Fibroblast of lung (primary cell): Measurements from ENCODE around the gene USP37. TPM values are rescaled to one million over a fixed set of nuclear protein-coding genes. Genes with fewer than 3 reads are reported as not detected.

ENCODE experiments used
- DNase-seq, 2 donors: peaks; one replicate each; pipeline versions ENCODE4 v3.0.0 to v3.0.0-alpha.2; 2010; ENCODE audit warnings: low read depth in 2 of 2
- H2AFZ ChIP-seq: 2 replicates; pipeline ENCODE4 v1.5.1; 2012; ENCODE audit warnings: low read length, control low read depth, inconsistent platforms
- H3K27ac ChIP-seq: 2 replicates; pipeline ENCODE4 v1.5.1; 2011; ENCODE audit warnings: low read length, control low read depth; ENCODE audit not compliant: insufficient read depth
- H3K27me3 ChIP-seq: 2 replicates; pipeline ENCODE4 v1.5.1; 2011; ENCODE audit warnings: mild to moderate bottlenecking, low read length; ENCODE audit not compliant: control insufficient read depth, insufficient read depth
- H3K36me3 ChIP-seq: 2 replicates; pipeline ENCODE4 v1.5.1; 2011; ENCODE audit warnings: low read length; ENCODE audit not compliant: control insufficient read depth, insufficient read depth
- H3K4me1 ChIP-seq: 2 replicates; pipeline ENCODE4 v1.5.1; 2011; ENCODE audit warnings: low read length; ENCODE audit not compliant: control insufficient read depth, insufficient read depth; ENCODE audit errors: extremely low read depth
- H3K4me2 ChIP-seq: 2 replicates; pipeline ENCODE4 v1.5.1; 2011; ENCODE audit warnings: low read length, control low read depth; ENCODE audit not compliant: insufficient read depth; ENCODE audit errors: extremely low read depth
- H3K4me3 ChIP-seq, 4 experiments: fragments of 200-600 bp in 1 of 4; sonication (generic) in 1 of 4; replicated peaks in 1 of 4; 2 replicates each; pipeline ENCODE4 v1.5.1; 2011 to 2016; ENCODE audit warnings: low read length in 4 of 4, low read depth in 3 of 4, mild to moderate bottlenecking in 3 of 4, control low read depth in 2 of 4, inconsistent platforms in 1 of 4, mixed read lengths in 1 of 4; ENCODE audit not compliant: insufficient read depth in 1 of 4; ENCODE audit errors: control extremely low read depth in 1 of 4
- H3K79me2 ChIP-seq: 2 replicates; pipeline ENCODE4 v1.5.1; 2012; ENCODE audit warnings: mild to moderate bottlenecking, low read length, inconsistent platforms; ENCODE audit not compliant: control insufficient read depth, insufficient read depth
- H3K9ac ChIP-seq: 2 replicates; pipeline ENCODE4 v1.5.1; 2011; ENCODE audit warnings: mild to moderate bottlenecking, low read length, control low read depth; ENCODE audit not compliant: insufficient read depth
- H3K9me3 ChIP-seq: 2 replicates; pipeline ENCODE4 v1.5.1; 2012; ENCODE audit warnings: low read depth, low read length; ENCODE audit not compliant: control insufficient read depth, insufficient read depth
- H4K20me1 ChIP-seq: 2 replicates; pipeline ENCODE4 v1.5.1; 2011; ENCODE audit warnings: low read length; ENCODE audit not compliant: control insufficient read depth, insufficient read depth; ENCODE audit errors: extremely low read depth
- CTCF ChIP-seq, 2 donors: IDR thresholded peaks in 1 of 2; conservative IDR thresholded peaks in 1 of 2; 1 replicate in 1 of 2; 2 replicates in 1 of 2; pipeline ENCODE4 v1.5.1; 2011 to 2012; ENCODE audit warnings: low read length in 2 of 2, control low read depth in 1 of 2, inconsistent platforms in 1 of 2, low read depth in 1 of 2, mild to moderate bottlenecking in 1 of 2
- EZH2 ChIP-seq: IDR thresholded peaks from 2 replicates; pipeline ENCODE4 v1.5.1; 2012; ENCODE audit warnings: low read length, control low read depth, mild to moderate bottlenecking; ENCODE audit errors: missing control alignments
- polyA plus RNA-seq, 2 donors: library from polyadenylated mRNA; depleted of rRNA in 1 of 2; stranded (reverse) in 1 of 2; unstranded in 1 of 2; fragments of >200 nt; gene quantifications; 2 replicates each; pipeline ENCODE4 v1.2.1, GENCODE V29; 2011 to 2012; ENCODE audit warnings: missing spikeins in 1 of 2
- total RNA-seq: library from RNA; depleted of rRNA; stranded (reverse); fragments of >200 nt; gene quantifications from 2 replicates; pipeline ENCODE4 v1.2.1, GENCODE V29; 2014

Gene USP37
- total and polyA plus RNA-seq, 2 donors (not counting 1 experiment from before 2014, with no cell fraction given) = 4.6 to 8.3 TPM

DNA sequence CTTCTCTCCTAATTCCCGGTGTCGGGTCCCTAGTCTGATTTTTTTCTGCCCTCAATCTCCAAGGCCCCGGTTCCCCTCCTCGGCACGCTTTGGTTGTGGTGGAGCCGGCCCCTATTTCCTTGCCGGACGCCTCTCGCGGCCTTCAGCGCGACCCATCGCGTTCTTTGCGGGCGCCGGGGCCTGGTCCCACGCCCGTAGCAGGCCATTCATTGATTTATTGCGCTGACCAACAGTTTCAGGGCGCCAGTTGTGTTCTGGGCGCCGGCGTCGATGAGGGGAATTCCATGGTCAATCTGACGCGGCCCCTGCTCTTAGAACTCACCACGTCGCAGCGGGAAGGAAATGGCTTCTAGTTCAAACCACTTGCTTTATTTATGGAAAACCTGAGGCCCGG lies 884 bp upstream of the USP37 start:
- H3K79me2 ChIP-seq = peaks cover 87% of the 10 kb centered on the region
- H3K4me3 ChIP-seq = peak overlapping the region; percentile 73 to 84 (median 78)
- peak overlapping the region; percentile 94 for H3K9ac ChIP-seq
- H3K27ac ChIP-seq = peak overlapping the region; percentile 96
- peak; percentile 73 to 77 for DNase-seq
- H4K20me1 ChIP-seq = no peaks in the 10 kb centered on the region
- no peaks in the 10 kb centered on the region for H3K36me3 ChIP-seq
- no peaks in the 10 kb centered on the region for H3K27me3 ChIP-seq
- H3K4me1 ChIP-seq = peaks cover 3% of the 10 kb centered on the region
- no peaks in the 10 kb centered on the region for H3K9me3 ChIP-seq
- TF ChIP-seq EZH2 = no peak
- no peak for TF ChIP-seq CTCF (conservative IDR thresholded peaks at IDR 0.05 in 1 of 2, IDR thresholded peaks at IDR 0.05 in 1 of 2; ENCODE audit: low read depth in 1 of 2, low read length in 2 of 2)
- H3K4me2 ChIP-seq = peak overlapping the region; percentile 72
- no peak overlapping the region for H2AFZ ChIP-seq

DNA sequence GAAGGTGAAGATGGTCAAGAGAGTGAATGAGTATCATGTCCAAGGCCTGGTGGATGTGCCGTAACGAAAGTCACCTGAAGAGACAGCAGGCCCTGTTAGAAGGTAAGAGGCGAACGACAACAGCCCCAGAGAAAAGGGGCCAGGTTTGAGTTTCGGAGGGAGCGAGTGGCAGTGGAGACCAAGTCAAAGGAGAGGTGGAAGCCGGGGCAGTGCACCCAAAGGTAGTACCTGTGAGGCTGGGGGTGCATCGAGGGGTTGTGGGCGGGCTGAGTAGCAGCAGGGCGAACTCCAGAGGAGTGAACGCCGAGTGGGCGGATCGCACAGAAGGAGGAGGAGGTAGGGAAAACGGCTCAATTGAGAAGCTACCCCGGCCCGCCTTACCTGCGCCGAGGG lies 358 bp downstream of the USP37 start:
- no peaks in the 10 kb centered on the region for H4K20me1 ChIP-seq
- TF ChIP-seq CTCF (conservative IDR thresholded peaks at IDR 0.05 in 1 of 2, IDR thresholded peaks at IDR 0.05 in 1 of 2; ENCODE audit: low read depth in 1 of 2, low read length in 2 of 2) (no peak), EZH2 (no peak)
- H2AFZ ChIP-seq = peak overlapping the region; percentile 81
- H3K36me3 ChIP-seq = no peaks in the 10 kb centered on the region
- H3K9ac ChIP-seq = peak overlapping the region; percentile 92
- peak overlapping the region; percentile 80 to 96 (median 88) for H3K4me3 ChIP-seq
- peak in 1 of 2 donors; percentile 3 for DNase-seq
- peak overlapping the region; percentile 94 for H3K4me2 ChIP-seq
- H3K27me3 ChIP-seq = no peaks in the 10 kb centered on the region
- H3K4me1 ChIP-seq = peaks cover 3% of the 10 kb centered on the region
- no peaks in the 10 kb centered on the region for H3K9me3 ChIP-seq
- peaks cover 82% of the 10 kb centered on the region for H3K79me2 ChIP-seq
- peak overlapping the region; percentile 96 for H3K27ac ChIP-seq

- no peaks in the 10 kb centered on the region for H3K27me3 ChIP-seq
- H3K27ac ChIP-seq = no peak overlapping the region
- peaks cover 67% of the 10 kb centered on the region for H3K79me2 ChIP-seq
- H3K9me3 ChIP-seq = no peaks in the 10 kb centered on the region
- H4K20me1 ChIP-seq = no peaks in the 10 kb centered on the region
- DNase-seq = no peak
- TF ChIP-seq EZH2 (no peak), CTCF (conservative IDR thresholded peaks at IDR 0.05 in 1 of 2, IDR thresholded peaks at IDR 0.05 in 1 of 2; ENCODE audit: low read depth in 1 of 2, low read length in 2 of 2) (no peak)
- H3K4me1 ChIP-seq = peaks cover 3% of the 10 kb centered on the region
- H3K4me3 ChIP-seq = no peak overlapping the region
- no peak overlapping the region for H3K9ac ChIP-seq
- H3K36me3 ChIP-seq = no peaks in the 10 kb centered on the region
- H3K4me2 ChIP-seq = peak overlapping the region; percentile 65
- no peak overlapping the region for H2AFZ ChIP-seq
These were observed 1.9 kb downstream of the USP37 start for GRCh38 chr2:218566296-218566695.
